HG03432 (cell line): ENCODE data around the gene NFIC.
A peak's percentile ranks its signal among the peaks of the same experiment; 100 is the strongest.
"Not testable (repeated sequence)": the region's sequence is repeated elsewhere in the genome, so short reads cannot be mapped to it uniquely, and the experiment has no call there.

Experiments used
- ATAC-seq: cut with Tn5 transposase; IDR thresholded peaks from one replicate; pipeline ENCODE4 v1.9.1; 2021; ENCODE audit warnings: mild to moderate bottlenecking, moderate library complexity; ENCODE audit not compliant: unreplicated experiment

NFIC gene

DNA sequence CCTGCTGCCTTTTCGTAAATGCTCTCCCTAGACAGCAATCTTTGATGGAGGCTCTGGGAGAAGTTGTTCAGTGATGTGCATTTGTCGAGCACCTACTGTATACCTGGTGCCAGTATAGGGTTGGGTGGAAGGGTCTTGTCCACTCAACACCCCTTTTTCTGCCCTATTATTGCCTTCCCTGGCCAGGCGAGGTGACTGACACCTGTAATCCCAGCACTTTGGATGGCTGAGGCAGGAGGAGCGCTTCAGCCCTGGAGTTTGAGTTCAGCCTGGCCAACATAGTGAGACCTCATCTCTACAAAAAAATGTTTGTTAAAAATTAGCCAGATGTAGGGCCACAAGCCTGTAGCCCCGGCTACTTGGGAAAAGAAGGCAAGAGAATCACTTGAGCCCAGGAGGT, 49.3 kb downstream of the NFIC start:
- no peak for ATAC-seq

DNA sequence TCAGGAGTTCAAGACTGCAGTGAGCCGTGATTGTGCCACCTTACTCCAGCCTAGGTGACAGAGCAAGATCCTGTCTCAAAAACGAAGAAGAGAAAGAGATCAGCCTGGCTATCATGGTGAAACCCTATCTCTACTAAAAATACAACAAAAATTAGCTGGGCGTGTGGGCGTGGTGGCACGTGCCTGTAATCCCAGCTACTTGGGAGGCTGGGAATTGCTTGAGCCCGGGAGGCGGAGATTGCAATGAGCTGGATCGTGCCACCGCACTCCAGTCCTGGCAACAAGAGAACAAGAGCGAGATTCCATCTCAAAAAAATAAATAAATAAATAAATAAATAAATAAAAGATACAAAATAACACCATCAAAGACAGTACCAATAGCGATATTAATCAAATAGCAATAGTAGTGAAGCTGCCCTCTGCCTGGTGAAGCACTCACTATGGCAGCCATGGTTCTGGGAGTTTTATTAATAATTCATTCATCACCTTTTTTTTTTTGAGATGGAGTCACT, 53.9 kb downstream of the NFIC start:
- no peak for ATAC-seq

DNA sequence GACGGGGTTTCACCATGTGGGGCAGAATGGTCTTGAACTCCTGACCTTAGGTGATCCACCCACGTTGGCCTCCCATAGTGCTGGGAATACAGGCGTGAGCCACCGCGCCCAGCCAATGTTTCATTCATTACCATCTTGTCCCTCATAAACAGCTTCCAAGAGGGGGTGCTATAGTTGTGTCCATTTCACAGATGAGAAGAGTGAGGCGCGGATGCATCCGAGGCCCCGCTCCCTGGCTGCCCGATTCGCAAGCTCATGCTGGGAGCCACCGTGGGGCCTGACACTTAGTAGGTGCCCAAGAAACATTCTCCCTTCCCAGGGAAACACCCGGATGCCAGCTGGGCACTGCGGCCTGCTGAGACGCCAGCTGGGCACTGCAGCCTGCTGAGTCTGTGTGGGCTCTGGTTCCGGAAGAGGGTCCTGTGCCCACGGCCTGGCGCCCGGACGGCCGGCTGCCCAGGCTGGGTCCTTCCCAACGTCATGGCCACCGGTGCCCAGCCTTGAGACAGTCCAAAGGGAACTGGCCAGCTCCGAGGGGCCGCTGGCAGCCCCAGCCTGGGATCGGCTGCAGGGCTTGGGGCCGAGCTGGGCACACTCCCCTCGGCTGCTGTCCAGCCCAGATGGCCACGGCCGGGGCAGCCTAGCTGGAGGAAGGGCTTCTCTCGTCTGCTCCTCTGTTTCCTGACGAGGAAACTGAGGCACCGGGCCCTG, 54.7 kb downstream of the NFIC start:
- ATAC-seq: no peak

DNA sequence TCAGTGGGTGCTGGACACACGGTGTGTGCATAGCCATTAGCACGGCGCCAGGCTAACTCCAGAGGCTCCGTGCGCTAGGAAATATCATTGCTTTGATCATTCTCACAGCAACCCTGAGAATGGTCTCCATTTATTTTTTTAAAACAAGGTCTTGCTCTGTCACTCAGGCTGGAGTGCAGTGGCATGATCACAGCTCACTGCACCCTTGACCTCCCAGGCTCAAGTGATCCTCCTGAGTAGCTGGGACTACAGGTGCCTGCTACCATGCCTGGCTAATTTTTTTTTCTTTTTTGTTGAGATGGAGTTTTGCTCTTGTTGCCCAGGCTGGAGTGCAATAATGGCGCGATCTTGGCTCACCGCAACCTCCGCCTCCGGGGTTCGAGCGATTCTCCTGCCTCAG, 55.3 kb downstream of the NFIC start:
- ATAC-seq: not testable (repeated sequence)

DNA sequence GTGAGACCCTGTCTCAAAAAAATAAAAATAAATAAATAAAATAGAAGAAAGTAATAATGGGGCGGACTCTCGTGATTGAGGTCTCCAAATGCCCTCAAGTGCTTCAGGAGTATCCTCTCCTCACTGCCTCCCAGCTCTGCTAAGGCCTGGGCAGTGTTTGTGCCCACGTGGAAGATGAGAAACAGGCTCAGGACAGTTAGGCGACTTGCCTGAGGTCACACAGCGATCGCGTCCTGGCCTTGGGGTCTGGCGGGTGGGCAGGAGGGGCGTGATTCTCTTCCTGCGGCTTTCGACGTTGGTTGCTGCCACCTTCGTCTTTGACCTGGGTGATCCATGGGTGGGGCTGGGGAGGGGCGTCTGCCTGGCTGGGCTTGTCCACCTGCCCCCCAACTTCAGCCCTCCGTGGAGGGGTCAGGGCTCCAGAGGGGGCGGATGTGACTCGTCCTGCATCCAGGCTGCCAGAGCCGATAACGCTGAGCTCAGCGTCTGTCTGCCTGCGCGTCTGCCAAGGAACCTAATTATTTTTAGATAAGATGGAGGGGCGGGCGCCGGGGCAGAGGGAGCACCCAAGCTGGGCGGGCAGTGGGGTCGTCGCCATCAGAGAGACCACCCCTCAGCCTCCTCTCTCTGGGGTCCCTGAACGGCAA, 56.9 kb downstream of the NFIC start:
- no peak for ATAC-seq

DNA sequence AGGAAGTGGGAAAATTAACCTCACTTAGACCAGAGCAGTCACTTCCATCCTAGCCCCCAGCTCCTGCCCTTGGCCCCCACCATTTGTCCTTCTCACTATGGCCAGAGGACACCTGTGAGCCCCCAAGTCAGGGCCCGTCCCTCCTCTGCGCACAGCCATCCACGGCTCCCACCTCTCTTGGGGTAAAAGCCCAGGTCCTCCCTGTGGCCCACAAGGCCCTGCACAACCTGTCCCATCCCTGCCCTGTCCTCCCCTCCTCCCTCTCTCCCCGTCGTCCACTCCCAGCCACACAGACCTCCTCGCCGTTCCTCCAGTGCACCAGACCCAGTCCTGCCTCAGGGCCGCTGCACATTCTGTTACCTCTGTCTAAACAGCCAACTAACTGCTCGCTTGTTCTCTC, 60.0 kb downstream of the NFIC start:
- ATAC-seq: no peak

DNA sequence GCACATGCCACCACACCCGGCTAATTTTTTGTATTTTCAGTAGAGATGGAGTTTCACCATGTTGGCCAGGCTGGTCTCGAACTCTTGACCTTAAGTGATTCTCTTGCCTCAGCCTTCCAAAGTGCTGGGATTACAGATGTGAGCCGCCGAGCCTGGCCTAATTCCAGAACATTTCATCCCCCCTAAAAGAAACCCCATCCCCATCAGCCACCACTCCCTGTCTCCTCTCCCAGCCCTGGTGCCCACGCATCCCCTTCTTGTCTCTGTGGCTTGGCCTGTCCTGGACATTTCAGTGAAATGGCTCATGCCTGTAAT, 63.9 kb downstream of the NFIC start:
- ATAC-seq: not testable (repeated sequence)

DNA sequence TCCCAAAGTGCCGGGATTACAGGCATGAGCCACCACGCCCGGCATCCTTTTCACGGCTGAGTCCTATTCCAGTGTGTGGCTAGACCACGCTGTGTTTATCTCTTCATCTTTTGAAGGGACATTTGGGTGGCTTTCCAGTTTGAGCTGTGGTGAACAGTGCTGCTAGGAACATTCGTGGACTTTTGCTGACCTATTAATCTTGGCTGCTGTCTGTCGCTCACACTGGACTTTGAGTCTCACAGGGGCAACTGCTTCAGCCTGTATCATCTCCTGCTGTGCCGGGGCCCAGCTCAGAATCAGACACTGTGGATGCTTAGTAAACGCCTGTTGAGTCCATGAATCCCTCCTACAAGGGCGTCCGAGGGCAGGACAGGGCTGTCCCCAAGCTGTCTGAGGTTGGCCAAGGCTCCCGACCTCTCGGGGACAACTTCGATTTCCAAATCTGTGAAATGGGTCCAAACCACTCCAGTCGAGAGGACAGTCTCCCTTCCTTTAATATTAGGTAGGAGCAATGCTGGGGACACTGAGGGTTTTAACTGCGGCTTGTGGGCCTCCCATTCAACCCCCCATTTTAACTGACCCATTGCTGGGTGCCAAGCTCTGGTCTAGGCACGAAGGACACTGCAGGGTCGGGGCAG, 65.5 kb downstream of the NFIC start:
- ATAC-seq: no peak

DNA sequence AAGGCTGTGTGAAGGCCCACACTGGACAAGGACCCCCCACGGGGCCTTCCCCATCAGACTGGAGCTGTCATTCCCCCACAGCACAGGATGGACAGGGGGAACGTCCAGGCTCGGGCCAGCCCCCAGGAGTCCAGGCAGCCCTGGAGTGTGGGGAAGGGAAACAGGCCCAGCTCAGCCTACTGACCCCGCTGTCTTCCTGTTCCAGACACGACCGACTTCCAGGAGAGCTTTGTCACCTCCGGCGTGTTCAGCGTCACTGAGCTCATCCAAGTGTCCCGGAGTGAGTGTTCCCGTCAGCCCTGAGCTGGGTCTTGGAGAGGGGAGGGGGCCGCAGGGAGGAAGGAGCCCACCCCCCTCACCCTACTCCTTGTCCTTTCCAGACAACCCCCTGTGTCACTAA, 66.9 kb downstream of the NFIC start:
- ATAC-seq: no peak

DNA sequence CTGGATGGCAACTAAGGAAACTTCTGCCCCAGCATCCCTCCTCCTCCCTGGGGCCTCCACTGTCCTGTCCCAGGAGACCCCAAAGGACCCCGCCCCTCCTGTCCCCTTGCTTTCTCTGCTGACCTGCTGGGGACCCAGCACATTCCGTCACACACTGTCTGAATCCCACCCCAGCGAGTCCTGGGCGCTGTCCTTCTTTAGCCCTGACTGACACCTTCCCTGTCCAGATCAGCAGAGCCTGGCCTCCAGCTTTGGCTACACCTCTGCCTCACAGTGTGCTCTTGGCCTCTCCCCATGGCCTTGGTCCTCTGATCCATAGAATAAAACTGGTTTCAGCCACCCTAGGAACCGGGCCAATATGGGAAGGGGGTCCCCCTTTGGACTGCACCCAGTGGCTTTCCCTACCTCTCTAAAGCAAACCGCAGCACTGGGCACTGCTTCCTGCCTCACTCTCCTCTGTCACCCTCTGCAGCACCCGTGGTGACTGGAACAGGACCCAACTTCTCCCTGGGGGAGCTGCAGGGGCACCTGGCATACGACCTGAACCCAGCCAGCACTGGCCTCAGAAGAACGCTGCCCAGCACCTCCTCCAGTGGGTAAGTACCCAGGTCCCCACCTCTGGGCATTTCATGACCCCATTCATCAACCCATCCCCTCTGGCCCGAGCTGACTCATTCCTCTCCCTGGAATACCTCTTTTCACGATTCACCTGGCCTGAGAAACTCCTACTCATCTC, 67.6 kb downstream of the NFIC start:
- no peak for ATAC-seq

DNA sequence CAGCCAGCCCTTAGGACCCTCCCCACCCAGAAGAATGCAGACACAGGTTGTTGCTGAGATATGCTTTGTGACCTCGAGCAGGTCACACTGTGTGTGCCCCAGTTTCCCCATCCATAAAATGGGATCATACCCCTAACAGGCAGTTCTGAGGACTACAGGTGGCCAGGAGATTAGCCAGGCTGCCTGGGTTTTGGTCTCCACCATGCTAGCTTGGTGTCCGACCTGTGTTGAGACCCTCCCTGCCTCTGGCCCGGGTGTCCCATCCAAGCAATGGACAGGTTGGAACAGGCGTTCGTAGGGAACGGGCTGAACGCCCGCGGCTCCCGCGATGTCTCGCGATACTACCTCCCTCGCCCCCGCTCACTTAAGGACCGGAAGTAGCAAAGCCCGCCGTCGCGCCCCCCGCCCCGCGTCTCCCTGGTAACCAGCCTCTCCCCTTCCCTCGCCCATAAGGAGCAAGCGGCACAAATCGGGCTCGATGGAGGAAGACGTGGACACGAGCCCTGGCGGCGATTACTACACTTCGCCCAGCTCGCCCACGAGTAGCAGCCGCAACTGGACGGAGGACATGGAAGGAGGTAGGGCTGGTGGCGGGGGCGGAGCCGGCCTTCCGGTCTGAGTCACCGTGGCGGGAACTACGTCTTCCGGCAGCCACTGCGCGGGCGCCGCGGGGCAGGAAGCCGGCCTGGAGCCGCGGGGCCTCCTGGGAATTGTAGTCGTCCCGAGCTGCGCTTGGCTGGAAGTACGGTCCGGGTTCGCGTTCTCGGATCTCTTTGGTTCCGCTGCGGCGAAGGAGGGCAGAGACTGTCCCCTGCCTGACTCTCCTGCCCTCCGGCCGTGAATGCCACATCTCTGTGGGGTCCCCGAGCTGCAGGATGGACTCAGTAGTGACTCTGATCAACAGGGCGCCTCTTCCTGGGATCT, 68.5 kb downstream of the NFIC start:
- ATAC-seq: peak; percentile 86

DNA sequence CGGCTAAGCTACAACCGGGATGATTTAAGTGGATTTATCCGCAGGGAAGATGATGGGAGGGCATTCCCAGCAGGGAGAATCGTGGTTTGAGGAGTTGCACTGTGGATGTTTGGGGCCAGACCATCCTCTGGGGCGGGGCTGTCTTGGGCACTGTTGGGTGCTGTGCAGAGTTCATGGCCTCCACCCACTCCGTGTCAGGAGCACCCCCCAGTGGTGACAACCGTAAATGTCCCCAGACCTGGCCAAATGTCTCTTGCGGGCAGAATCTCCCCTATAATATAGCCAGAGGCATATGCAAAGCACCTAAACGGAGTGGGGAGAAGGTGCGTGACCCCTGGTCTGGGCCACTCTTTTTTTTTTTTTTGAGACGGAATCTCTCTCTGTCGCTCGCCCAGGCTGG, 73.7 kb downstream of the NFIC start:
- no peak for ATAC-seq

DNA sequence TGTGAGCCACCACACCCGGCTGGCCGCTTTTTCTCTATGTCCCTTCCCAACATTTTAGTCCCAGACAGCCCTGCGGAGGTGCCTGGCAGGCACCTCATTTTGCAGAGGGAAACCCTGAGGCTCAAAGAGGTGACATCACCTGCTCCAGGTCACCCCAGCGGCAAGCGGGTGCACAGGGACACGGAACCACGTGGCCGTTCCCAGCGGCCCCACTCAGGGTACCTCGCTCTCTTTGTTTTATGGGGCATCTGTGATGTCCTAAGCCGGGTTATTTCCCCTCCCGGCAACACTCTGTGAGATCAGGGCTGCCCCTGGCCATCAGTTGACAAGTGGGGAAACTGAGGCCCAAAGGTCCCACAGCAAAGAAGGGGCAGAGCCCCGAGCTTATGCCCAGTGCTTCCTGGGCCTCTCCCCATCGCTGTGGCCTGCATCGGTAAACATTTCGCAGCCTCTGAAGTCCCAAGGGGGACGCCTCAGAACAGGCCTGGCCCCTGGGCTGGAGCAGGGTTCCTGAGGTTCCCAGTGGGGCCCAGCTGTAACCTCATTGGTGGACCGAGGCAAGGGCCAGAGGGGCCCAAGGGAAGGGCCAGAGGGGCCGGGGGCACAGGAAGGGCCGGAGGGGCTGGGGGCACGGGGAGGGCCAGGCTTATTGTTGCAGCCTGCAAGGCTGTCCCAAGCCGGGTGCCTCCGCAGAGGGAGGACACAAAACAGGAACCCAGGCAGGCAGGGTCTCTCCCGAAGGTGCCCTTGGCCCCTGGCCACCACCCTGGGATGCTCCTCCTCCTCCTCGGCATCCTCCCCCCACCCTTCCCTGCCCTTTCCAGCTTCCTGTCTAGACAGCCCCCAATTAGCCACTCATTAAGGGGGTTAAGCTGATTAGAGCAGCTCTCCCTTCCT, 75.0 kb downstream of the NFIC start:
- ATAC-seq: no peak

DNA sequence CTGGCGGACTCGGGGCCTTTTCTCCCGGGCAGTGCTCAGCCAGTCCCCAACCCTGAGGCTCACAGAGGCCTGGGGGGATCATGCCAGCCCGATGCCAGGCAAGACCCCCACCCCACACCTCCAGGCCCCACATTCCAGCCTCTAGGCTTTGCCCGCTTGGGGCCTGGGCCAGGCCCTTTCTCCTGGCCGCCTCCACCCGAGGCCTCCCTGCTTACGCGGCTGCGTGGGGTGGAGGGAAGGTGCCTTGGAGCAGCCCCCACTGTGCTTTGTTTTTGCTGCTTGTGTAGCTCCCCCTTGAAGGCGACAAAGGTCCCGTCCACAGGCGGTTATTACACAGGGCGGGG, 75.6 kb downstream of the NFIC start:
- ATAC-seq: no peak

DNA sequence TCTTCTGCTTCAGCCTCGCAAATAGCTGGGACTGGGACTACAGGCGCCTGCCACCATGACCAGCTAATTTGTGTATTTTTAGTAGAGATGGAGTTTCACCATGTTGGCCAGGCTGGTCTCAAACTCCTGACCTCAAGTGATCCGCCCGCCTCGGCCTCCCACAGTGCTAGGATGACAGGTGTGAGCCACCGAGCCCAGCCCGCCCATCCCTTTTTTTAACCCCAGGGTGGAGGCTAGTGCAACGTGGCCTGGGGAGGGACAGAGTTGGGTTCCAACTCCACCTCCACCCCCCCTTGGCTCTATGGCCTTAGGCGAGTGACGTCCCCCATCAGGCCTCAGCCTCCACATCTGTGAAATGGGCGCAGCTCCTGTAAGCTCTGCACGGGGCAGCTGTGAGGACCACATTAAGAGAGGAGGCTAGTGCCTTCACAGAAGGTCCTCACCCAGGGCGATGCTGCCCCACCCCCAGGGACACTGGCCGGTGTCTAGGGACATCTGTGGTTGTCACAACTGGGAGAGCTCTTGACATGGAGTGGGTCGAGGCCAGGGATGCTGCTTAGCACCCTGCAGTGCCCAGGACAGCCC, 76.2 kb downstream of the NFIC start:
- ATAC-seq: no peak

DNA sequence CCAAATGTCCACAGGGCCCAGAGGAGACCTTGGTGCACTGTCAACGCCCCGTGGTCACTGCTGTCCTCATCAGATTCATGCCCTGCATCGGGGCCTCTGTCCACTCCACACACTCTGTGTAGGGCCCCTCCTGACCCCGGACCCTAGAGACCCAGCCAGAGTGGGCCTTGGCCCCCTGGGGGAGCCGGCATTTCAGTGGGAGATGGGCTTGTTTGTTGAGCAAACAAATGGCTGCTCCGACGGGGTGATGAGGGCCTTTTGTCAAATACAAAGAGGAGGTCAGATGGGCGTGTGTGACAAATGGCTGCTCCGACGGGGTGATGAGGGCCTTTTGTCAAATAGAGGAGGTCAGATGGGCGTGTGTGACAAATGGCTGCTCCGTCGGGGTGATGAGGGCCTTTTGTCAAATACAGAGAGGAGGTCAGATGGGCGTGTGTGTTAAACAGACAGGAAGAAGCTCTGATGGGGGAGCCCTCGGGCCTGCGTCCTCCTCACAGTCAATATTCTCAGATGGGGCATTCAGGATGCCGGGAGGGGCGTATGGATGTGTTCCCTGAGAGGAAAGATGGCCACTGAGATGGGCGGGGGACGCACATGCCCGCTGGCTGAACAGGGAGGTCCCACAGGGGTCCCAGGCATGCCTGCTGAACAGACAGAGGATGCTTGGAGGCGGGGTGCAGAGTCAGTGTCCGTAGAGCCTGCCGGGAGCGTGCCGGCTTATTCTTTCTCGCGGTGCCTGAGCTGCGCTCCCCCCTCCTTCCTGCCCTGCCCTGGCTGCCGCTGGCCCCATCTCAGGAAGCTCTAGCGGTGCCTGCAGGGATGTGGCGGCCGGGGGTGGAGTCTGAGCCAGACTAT, 77.7 kb downstream of the NFIC start:
- ATAC-seq: no peak

DNA sequence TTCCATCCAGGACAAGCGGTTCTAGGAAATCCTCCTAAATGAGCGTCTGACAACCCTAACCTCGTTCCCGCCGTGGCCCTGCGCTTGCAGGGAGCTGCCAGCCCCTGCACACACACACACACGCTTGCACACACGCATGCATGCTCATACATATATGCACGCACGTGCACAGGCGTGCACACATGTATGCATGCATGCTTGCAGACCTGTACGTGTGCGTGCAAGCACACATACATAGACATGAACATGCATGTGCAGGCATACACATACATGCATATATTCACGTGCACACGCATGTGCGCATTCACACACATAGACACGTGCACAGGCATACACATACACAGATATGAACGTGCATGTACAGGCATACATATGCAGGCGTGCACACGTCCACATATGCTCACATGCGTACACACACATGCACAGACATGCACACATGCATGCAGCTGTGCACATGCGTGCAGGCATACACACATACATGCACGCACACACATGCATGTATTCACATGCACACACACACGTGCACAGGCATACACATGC, 78.4 kb downstream of the NFIC start:
- ATAC-seq: no peak

DNA sequence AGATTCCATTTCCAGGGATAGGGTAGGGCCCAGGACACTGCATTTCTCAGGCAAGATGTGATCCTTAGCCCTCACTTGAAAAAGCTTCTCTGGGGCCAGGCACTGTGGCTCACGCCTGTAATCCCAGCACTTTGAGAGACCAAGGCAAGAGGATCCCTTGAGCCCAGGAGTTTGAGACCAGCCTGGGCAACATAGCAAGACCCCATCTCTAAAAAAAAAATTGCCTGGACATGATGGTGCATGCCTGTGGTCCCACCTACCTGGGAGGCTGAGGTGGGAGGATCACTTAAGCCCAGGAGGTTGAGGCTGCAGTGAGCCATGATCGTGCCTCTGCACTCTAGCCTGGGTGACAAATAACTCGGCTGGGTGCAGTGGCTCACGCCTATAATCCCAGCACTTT, 80.3 kb downstream of the NFIC start:
- not testable (repeated sequence) for ATAC-seq
